Skeletal muscle cell (primary cell): ENCODE measurements around the gene CKM.
"Not testable (repeated sequence)": the region's sequence is repeated elsewhere in the genome, so short reads cannot be mapped to it uniquely, and the experiment has no call there.

Experiments used
- DNase-seq: peaks from one replicate; pipeline ENCODE4 v3.0.0-alpha.2; 2010; ENCODE audit warnings: low read depth
- H3K4me3 ChIP-seq: 2 replicates; pipeline ENCODE4 v1.5.1; 2011; ENCODE audit warnings: low read depth, mild to moderate bottlenecking, control low read depth, low read length, moderate library complexity

CKM gene

GRCh38 chr19:45298264-45298663 is 24.4 kb downstream of the CKM start:
- DNase-seq: no peak
- H3K4me3 ChIP-seq: no peak overlapping the region

- H3K4me3 ChIP-seq: no peak overlapping the region
- no peak for DNase-seq
These were observed 25.0 kb downstream of the CKM start for GRCh38 chr19:45297674-45298073.

- no peak overlapping the region for H3K4me3 ChIP-seq
- DNase-seq: no peak
These were observed 26.3 kb downstream of the CKM start for GRCh38 chr19:45296355-45296754.

GRCh38 chr19:45295873-45296272 is 26.8 kb downstream of the CKM start:
- H3K4me3 ChIP-seq: no peak overlapping the region
- no peak for DNase-seq

- no peak overlapping the region for H3K4me3 ChIP-seq
These were observed 28.2 kb downstream of the CKM start for GRCh38 chr19:45294291-45295029.

GRCh38 chr19:45293682-45294081 is 29.0 kb downstream of the CKM start:
- no peak for DNase-seq
- no peak overlapping the region for H3K4me3 ChIP-seq

More at GRCh38 chr19:45294291-45295029, 28.2 kb downstream of the CKM start:
- DNase-seq: no peak

GRCh38 chr19:45291834-45292233 is 30.8 kb downstream of the CKM start:
- no peak for DNase-seq
- H3K4me3 ChIP-seq: no peak overlapping the region

GRCh38 chr19:45290381-45290931 is 32.2 kb downstream of the CKM start:
- no peak for DNase-seq
- no peak overlapping the region for H3K4me3 ChIP-seq

- DNase-seq: no peak
These were observed 39.1 kb downstream of the CKM start for GRCh38 chr19:45283443-45284033.

GRCh38 chr19:45280471-45280961 is 42.2 kb downstream of the CKM start:
- no peak for DNase-seq
- H3K4me3 ChIP-seq: no peak overlapping the region

More at GRCh38 chr19:45283443-45284033, 39.1 kb downstream of the CKM start:
- no peak overlapping the region for H3K4me3 ChIP-seq

GRCh38 chr19:45279587-45280192 is 43.0 kb downstream of the CKM start:
- DNase-seq: no peak
- no peak overlapping the region for H3K4me3 ChIP-seq

- no peak overlapping the region for H3K4me3 ChIP-seq
- no peak for DNase-seq
These were observed 44.6 kb downstream of the CKM start for GRCh38 chr19:45278087-45278486.

- DNase-seq: no peak
- H3K4me3 ChIP-seq: no peak overlapping the region
These were observed 46.4 kb downstream of the CKM start for GRCh38 chr19:45276284-45276687.

GRCh38 chr19:45275370-45275971 is 47.2 kb downstream of the CKM start:
- no peak for DNase-seq
- no peak overlapping the region for H3K4me3 ChIP-seq

- DNase-seq: no peak
- H3K4me3 ChIP-seq: no peak overlapping the region
These were observed 49.2 kb downstream of the CKM start for GRCh38 chr19:45273521-45273855.

GRCh38 chr19:45271735-45272108 is 51.0 kb downstream of the CKM start:
- H3K4me3 ChIP-seq: no peak overlapping the region
- DNase-seq: no peak

- no peak for DNase-seq
- no peak overlapping the region for H3K4me3 ChIP-seq
These were observed 51.5 kb downstream of the CKM start for GRCh38 chr19:45271098-45271734.

GRCh38 chr19:45269939-45270338 is 52.7 kb downstream of the CKM start:
- not testable (repeated sequence) for DNase-seq, H3K4me3 ChIP-seq

GRCh38 chr19:45267296-45267695 is 55.4 kb downstream of the CKM start:
- DNase-seq: no peak
- H3K4me3 ChIP-seq: no peak overlapping the region

GRCh38 chr19:45265375-45265774 is 57.3 kb downstream of the CKM start:
- DNase-seq: no peak
- H3K4me3 ChIP-seq: no peak overlapping the region
